OCI-LY7 (cell line): ENCODE results near the gene CYP19A1. TPM values are rescaled to one million over a fixed set of nuclear protein-coding genes. Genes with fewer than 3 reads are reported as not detected.

Source experiments
- BruUV-seq: library from RNA; stranded (reverse); fragments of 400-500 nt; replicated peaks from 2 replicates; lab custom pipeline; 2021; lab: Mats Ljungman, UMichigan
- CTCF ChIA-PET: fragments of 300-600 bp; sonication (Branson Sonifier 250); formaldehyde crosslinking; loops from one replicate; lab custom pipeline; 2022; ENCODE audit warnings: antibody characterized with exemption; ENCODE audit not compliant: unreplicated experiment; lab: Charles Lee
- POLR2A ChIA-PET: fragments of 300-600 bp; sonication (Branson Sonifier 250); formaldehyde crosslinking; loops from one replicate; lab custom pipeline; 2022; ENCODE audit warnings: antibody characterized with exemption; lab: Charles Lee
- DNase-seq: peaks from one replicate; pipeline ENCODE4 v3.0.0-alpha.2; 2015; ENCODE audit warnings: low spot score
- H2AFZ ChIP-seq: fragments of 200-600 bp; sonication (generic), shearing (Covaris generic); 2 replicates; pipeline ENCODE4 v1.6.1; 2014; ENCODE audit warnings: mild to moderate bottlenecking, antibody characterized with exemption, low read length, moderate library complexity
- H3K27ac ChIP-seq: fragments of 200-600 bp; sonication (generic); 2 replicates; pipeline ENCODE4 v1.5.1; 2014; ENCODE audit warnings: mixed run types, low read depth, mild to moderate bottlenecking, moderate library complexity, low read length, inconsistent platforms; ENCODE audit not compliant: poor library complexity, severe bottlenecking
- H3K36me3 ChIP-seq: fragments of 200-600 bp; sonication (generic); 2 replicates; pipeline ENCODE4 v1.6.1; 2014; ENCODE audit warnings: mild to moderate bottlenecking, antibody characterized with exemption, low read length, moderate library complexity, mixed read lengths; ENCODE audit not compliant: insufficient read depth
- H3K4me1 ChIP-seq: fragments of 200-600 bp; sonication (generic); 2 replicates; pipeline ENCODE4 v1.5.1; 2014; ENCODE audit warnings: mild to moderate bottlenecking, low read length; ENCODE audit not compliant: insufficient read depth, poor library complexity, severe bottlenecking
- H3K4me2 ChIP-seq: fragments of 200-600 bp; sonication (generic); 2 replicates; pipeline ENCODE4 v1.6.1; 2014; ENCODE audit warnings: mild to moderate bottlenecking, low read length
- H3K4me3 ChIP-seq: fragments of 200-600 bp; sonication (generic); 2 replicates; pipeline ENCODE4 v1.5.1; 2014; ENCODE audit warnings: mild to moderate bottlenecking, low read depth, low read length; ENCODE audit not compliant: poor library complexity, severe bottlenecking
- H3K79me2 ChIP-seq: fragments of 200-600 bp; sonication (generic); 2 replicates; pipeline ENCODE4 v1.6.1; 2016; ENCODE audit warnings: low read depth, mild to moderate bottlenecking, low read length, moderate library complexity, mixed read lengths; ENCODE audit not compliant: insufficient read depth
- H3K9me2 ChIP-seq: fragments of 200-600 bp; sonication (generic); 2 replicates; pipeline ENCODE4 v1.6.1; 2016; ENCODE audit warnings: mild to moderate bottlenecking, low read length, mixed read lengths; ENCODE audit not compliant: insufficient read depth
- H3K9me3 ChIP-seq: fragments of 200-600 bp; sonication (generic); 2 replicates; pipeline ENCODE4 v1.6.1; 2014; ENCODE audit warnings: mild to moderate bottlenecking, mixed run types, low read length, mixed read lengths
- H4K20me1 ChIP-seq: fragments of 200-600 bp; sonication (generic); 2 replicates; pipeline ENCODE4 v1.6.1; 2014; ENCODE audit warnings: mild to moderate bottlenecking, antibody characterized with exemption, low read length, moderate library complexity, mixed read lengths; ENCODE audit not compliant: insufficient read depth
- CTCF ChIP-seq: fragments of 200-600 bp; sonication (generic); conservative IDR thresholded peaks from 2 replicates; pipeline ENCODE4 v1.5.1; 2014; ENCODE audit warnings: mild to moderate bottlenecking, antibody characterized with exemption, low read length, moderate library complexity, mixed read lengths
- EZH2phosphoT487 ChIP-seq: fragments of 200-600 bp; sonication (generic); IDR thresholded peaks from 2 replicates; pipeline ENCODE4 v1.6.1; 2018; ENCODE audit warnings: low read depth, borderline replicate concordance, mild to moderate bottlenecking, mixed run types, antibody characterized with exemption, low read length, moderate library complexity, mixed read lengths
- intact Hi-C: fragments of 100-400 bp; cut with micrococcal nuclease; formaldehyde crosslinking; loops from one replicate; pipeline ENCODE4 v1.10.0; 2022; ENCODE audit not compliant: unreplicated experiment
- total RNA-seq, 2 experiments: library from RNA; depleted of rRNA in 1 of 2; stranded (reverse); fragments of >200 nt in 1 of 2; shearing (Covaris generic) in 1 of 2; gene quantifications; 2 replicates each; pipeline ENCODE4 v1.2.3, GENCODE V29; 2014 to 2022

The CYP19A1 gene
- total RNA-seq, 2 experiments from 2014 or later: 0.13 TPM; not detected in 1

GRCh38 chr15:51335538-51336410 is 2.6 kb downstream of the CYP19A1 start:
- DNase-seq: no peak
- no peak overlapping the region for H3K4me2 ChIP-seq
- H3K79me2 ChIP-seq: no peaks in the 10 kb centered on the region
- H3K36me3 ChIP-seq: no peaks in the 10 kb centered on the region
- no peak overlapping the region for H2AFZ ChIP-seq
- H3K4me3 ChIP-seq: no peak overlapping the region
- H3K9me3 ChIP-seq: no peaks in the 10 kb centered on the region
- no peak overlapping the region for H3K27ac ChIP-seq
- ChIA-PET POLR2A (interaction anchor here (0.6 kb wide), 1 partner anchor 580 kb away, joined by 3 read pairs; no protein-coding TSS in a partner anchor), CTCF (no interaction called here)
- no peaks in the 10 kb centered on the region for H3K4me1 ChIP-seq
- TF ChIP-seq EZH2phosphoT487 (no peak), CTCF (no peak)
- no peaks in the 10 kb centered on the region for H4K20me1 ChIP-seq
- BruUV-seq: no TSS peak
- H3K9me2 ChIP-seq: no peaks in the 10 kb centered on the region
- intact Hi-C loops: no loop called here

- no peak for DNase-seq
- CTCF ChIA-PET: no interaction called here
- Histone ChIP-seq H3K27ac (no peak overlapping the region), H3K4me2 (no peak overlapping the region), H3K9me2 (no peaks in the 10 kb centered on the region), H4K20me1 (no peaks in the 10 kb centered on the region), H2AFZ (no peak overlapping the region), H3K9me3 (no peaks in the 10 kb centered on the region), H3K36me3 (no peaks in the 10 kb centered on the region), H3K79me2 (no peaks in the 10 kb centered on the region), H3K4me1 (no peaks in the 10 kb centered on the region), H3K4me3 (no peak overlapping the region)
- POLR2A ChIA-PET: no interaction called here
- BruUV-seq: no TSS peak
- intact Hi-C loops: no loop called here
- TF ChIP-seq CTCF: no peak
- no peak for TF ChIP-seq EZH2phosphoT487
These were observed 3.3 kb downstream of the CYP19A1 start for GRCh38 chr15:51335087-51335486.

GRCh38 chr15:51334011-51334451 is 4.4 kb downstream of the CYP19A1 start:
- ChIA-PET CTCF (no interaction called here), POLR2A (no interaction called here)
- Histone ChIP-seq H3K27ac (no peak overlapping the region), H3K4me3 (no peak overlapping the region), H2AFZ (no peak overlapping the region), H3K4me1 (no peaks in the 10 kb centered on the region), H3K79me2 (no peaks in the 10 kb centered on the region), H3K36me3 (no peaks in the 10 kb centered on the region), H3K4me2 (no peak overlapping the region), H3K9me3 (no peaks in the 10 kb centered on the region), H3K9me2 (no peaks in the 10 kb centered on the region), H4K20me1 (no peaks in the 10 kb centered on the region)
- no peak for TF ChIP-seq CTCF
- no peak for TF ChIP-seq EZH2phosphoT487
- no TSS peak for BruUV-seq
- no peak for DNase-seq
- intact Hi-C loops: no loop called here
